ENCODE measurements around the gene SMIM22.

Gene SMIM22

GRCh38 chr16:4796982-4797804 lies 2.0 kb downstream of the SMIM22 start:
- no peak for DNase-seq

GRCh38 chr16:4797805-4798252 lies 2.7 kb downstream of the SMIM22 start:
- DNase-seq: no peak

- DNase-seq: no peak
Observed at GRCh38 chr16:4798456-4798855, 3.3 kb downstream of the SMIM22 start.

- DNase-seq: no peak
Observed at GRCh38 chr16:4799171-4799855, 4.1 kb downstream of the SMIM22 start.

- DNase-seq: no peak
Observed at GRCh38 chr16:4800290-4801041, 5.3 kb downstream of the SMIM22 start.

GRCh38 chr16:4801051-4801961 lies 6.1 kb downstream of the SMIM22 start:
- no peak for DNase-seq

GRCh38 chr16:4801962-4802658 lies 6.9 kb downstream of the SMIM22 start, which contains the start of gene ROGDI:
TSS of gene ROGDI (minus strand) at chr16:4802633. CDS start at chr16:4802571, 62 bp downstream.
- DNase-seq: peak; percentile 44 to 57

- peak; percentile 55 to 68 for DNase-seq
Observed at GRCh38 chr16:4802659-4803287, 7.6 kb downstream of the SMIM22 start.

- no peak for DNase-seq
Observed at GRCh38 chr16:4803401-4803844, 8.3 kb downstream of the SMIM22 start.

GRCh38 chr16:4803898-4804762 lies 9.0 kb downstream of the SMIM22 start:
- no peak for DNase-seq

- no peak for DNase-seq
Observed at GRCh38 chr16:4805231-4805630, 10.1 kb downstream of the SMIM22 start.

GRCh38 chr16:4806280-4806679 lies 11.1 kb downstream of the SMIM22 start:
- no peak for DNase-seq

GRCh38 chr16:4811242-4811641 lies 16.1 kb downstream of the SMIM22 start:
- DNase-seq: no peak

- DNase-seq: no peak
Observed at GRCh38 chr16:4811773-4812172, 16.6 kb downstream of the SMIM22 start.

GRCh38 chr16:4813251-4814003 lies 18.3 kb downstream of the SMIM22 start:
- DNase-seq: no peak

GRCh38 chr16:4814046-4814445 lies 18.9 kb downstream of the SMIM22 start:
- no peak for DNase-seq

- DNase-seq: no peak
Observed at GRCh38 chr16:4814542-4815173, 19.5 kb downstream of the SMIM22 start.

- no peak for DNase-seq
Observed at GRCh38 chr16:4820652-4821051, 25.5 kb downstream of the SMIM22 start.

- no peak for DNase-seq
Observed at GRCh38 chr16:4825196-4825595, 30.0 kb downstream of the SMIM22 start.

All from NCI-H187 (cell line).